Jurkat, Clone E6-1 (cell line): ENCODE data around the gene IRS1.

Experiments used
- DNase-seq: peaks from one replicate; pipeline ENCODE4 v3.0.0-alpha.2; 2011; ENCODE audit warnings: low read depth, low spot score
- H3K4me3 ChIP-seq: 2 replicates; pipeline ENCODE4 v1.5.1; 2011; ENCODE audit warnings: mild to moderate bottlenecking, low read length, control low read depth, moderate library complexity

The IRS1 gene

DNA sequence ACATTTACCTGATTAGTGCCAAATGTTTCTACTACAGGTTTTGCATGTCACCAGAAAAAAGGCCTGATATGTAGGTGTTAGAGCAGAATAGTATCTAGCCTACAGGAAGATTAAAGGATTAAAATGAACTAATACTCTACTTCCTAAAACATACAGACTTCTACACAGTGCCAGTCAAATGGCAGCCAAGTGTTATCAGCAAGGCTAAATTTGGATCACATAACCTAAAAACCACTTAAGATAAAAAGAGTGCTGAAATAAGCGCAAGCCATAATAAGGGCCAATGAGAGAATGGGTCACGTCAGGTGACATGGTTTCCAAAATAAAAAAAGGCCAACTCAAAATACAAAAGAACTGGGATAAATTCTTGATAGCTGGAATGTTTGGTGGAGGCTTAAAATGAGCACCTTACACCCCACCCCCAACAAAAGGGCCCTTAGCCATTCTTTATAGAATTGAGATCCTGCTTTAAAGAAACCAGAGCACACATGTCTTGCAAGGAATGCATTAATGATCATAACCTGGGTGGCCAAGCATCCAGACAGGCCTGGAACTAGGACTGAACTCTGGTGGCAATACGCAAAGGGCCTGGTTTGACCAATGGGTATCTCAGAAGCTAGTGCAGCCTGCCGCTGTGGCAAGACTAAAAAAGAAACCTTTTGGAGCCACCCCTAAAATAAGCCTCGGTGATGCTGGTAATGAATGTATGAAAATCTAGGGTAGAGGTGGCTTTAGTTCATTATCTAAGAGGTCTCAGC lies 32.4 kb downstream of the IRS1 start:
- H3K4me3 ChIP-seq = no peak overlapping the region
- no peak for DNase-seq

DNA sequence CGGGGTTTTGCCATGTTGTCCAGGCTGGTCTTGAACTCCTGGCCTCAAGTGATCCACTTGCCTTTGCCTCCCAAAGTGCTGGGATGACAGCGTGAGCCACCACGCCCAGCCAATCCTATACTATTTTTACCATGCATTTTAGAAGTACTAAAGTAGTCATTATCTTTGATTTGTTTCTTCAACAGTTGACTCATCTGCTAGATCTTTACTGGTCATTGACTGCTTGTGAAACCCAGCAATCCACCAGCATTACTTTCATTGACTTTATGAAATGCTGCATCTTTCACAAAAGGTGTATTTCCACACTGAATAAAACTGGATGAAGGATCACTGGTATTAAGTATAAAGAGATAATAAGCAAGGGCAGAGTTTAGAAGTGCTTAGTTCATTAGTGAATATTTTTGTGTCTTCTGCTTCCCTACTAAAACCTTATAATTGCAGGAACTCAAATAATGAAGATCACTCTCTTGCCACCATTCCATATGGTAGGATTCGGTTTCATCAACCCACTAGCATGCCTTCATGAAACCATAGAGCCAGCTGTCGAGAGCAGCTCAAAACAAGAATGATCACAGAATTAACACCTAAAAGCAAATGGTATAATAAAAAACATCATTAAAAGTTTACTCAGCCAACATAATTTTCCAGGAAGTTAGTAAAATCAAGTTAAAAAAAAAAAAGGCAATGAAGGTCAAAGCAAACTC lies 33.1 kb downstream of the IRS1 start:
- DNase-seq = no peak
- no peak overlapping the region for H3K4me3 ChIP-seq

- DNase-seq = no peak
- H3K4me3 ChIP-seq = no peak overlapping the region
These were observed 36.3 kb downstream of the IRS1 start for GRCh38 chr2:226763320-226763719.

DNA sequence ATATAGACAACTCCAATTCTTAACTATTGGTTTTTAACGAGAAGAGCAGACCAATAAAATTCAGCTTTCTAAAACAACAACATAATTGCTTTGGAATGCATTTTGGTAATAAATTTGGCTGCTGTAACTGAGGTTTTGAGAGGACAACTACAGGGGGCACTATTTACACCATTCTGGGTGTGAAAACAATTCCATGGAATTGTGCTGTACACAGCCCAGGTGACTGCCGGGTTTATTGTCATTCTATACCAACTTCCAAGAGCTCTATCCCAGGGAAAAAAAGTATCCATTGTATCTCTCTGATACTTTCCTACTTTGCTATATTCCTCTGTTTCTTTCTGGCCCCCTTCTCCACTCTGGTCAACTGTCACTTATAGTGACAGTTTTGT lies 38.4 kb downstream of the IRS1 start:
- no peak for DNase-seq
- no peak overlapping the region for H3K4me3 ChIP-seq

DNA sequence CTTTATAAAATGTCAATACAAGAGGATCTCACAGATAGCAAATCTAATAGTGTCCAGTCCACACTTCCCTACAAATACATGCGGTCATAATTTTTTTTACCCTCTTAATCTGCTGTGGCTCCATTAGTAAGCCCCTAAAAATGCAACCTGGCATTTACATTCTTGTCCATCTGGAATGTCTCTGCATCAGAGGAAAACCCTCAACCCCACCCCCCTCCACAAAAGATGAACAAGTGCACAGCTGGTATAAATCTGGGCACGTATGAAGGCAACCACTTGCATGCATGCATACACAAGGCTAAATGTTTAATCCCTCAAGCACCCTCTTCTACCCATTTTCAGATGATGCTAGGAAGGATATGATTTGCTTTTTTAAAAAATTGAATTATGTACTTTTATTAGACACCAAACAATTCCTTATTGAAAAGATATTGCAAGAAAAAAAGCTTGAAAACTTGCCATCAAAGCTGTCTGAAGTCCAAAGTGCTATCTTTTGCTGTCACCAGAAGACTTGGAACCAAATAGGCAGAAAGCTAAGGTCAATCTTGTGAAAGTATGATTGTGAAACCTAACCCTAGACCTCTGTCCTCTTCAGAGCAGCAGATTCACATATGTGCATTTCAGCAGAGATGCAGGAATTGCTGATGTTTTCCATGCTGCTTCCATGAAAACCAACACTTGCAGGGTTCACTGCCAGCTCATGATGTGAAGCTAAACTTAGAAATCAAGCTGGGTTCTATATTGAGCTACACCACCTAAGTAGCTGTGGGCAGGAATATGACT lies 39.0 kb downstream of the IRS1 start:
- no peak for DNase-seq
- no peak overlapping the region for H3K4me3 ChIP-seq

- no peak overlapping the region for H3K4me3 ChIP-seq
- DNase-seq = no peak
These were observed 39.9 kb downstream of the IRS1 start for GRCh38 chr2:226759768-226760167.

- H3K4me3 ChIP-seq = no peak overlapping the region
- DNase-seq = no peak
These were observed 40.5 kb downstream of the IRS1 start for GRCh38 chr2:226758921-226759640.

GRCh38 chr2:226756131-226756530 lies 43.5 kb downstream of the IRS1 start:
- H3K4me3 ChIP-seq = no peak overlapping the region
- DNase-seq = no peak

GRCh38 chr2:226755631-226756030 lies 44.0 kb downstream of the IRS1 start:
- DNase-seq = no peak
- H3K4me3 ChIP-seq = no peak overlapping the region

- H3K4me3 ChIP-seq = no peak overlapping the region
- DNase-seq = no peak
These were observed 44.6 kb downstream of the IRS1 start for GRCh38 chr2:226754821-226755604.

DNA sequence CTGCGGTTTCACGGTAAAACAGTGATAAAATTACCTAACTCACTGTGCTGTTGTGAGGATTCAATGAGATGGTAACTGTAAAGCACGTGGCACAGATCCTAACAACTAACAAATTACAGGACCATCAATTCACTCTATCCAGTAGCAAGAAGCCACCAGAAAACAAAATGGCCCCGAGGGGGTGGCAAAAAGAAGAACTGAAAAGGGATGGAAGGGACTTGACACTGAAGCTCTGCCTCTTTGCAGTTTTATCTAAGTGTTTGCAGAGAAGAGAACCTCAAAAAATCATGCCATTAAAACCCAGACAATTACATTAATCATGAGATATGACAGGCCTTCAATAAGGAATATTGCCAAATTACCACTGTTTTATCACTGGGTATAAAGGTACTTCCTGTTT lies 46.7 kb downstream of the IRS1 start:
- no peak overlapping the region for H3K4me3 ChIP-seq
- no peak for DNase-seq

- DNase-seq = no peak
- no peak overlapping the region for H3K4me3 ChIP-seq
These were observed 52.3 kb downstream of the IRS1 start for GRCh38 chr2:226747288-226747687.

DNA sequence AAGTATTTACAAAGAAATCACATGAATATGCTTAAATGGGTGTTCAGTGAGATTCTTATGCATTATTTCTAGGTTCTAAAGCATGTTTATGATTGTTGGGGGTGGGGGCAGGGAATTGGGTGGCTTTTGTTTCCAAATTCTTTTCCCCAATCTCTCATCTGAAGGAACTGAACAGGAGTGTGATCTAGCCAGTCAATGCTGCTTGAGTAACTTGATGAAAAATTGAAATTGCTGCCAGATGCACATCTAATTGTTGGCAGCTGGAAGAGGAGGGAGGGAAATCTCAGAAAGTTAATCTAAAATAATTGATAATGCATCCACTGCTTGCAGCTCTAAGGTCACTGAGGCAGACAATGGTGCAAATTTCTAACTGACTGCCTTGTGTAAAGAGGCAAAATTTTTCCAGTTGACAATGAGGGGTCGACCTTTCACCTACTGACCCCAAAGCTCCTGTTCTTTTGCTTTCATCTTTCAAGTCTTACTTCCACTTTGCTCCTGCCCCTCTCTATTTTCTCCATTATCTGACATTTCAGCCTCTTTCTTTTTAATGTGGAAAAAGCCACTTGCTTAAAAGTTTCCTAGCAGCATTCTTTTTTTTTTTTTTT lies 53.3 kb downstream of the IRS1 start:
- no peak overlapping the region for H3K4me3 ChIP-seq
- no peak for DNase-seq

GRCh38 chr2:226743915-226744314 lies 55.7 kb downstream of the IRS1 start:
- DNase-seq = no peak
- no peak overlapping the region for H3K4me3 ChIP-seq

DNA sequence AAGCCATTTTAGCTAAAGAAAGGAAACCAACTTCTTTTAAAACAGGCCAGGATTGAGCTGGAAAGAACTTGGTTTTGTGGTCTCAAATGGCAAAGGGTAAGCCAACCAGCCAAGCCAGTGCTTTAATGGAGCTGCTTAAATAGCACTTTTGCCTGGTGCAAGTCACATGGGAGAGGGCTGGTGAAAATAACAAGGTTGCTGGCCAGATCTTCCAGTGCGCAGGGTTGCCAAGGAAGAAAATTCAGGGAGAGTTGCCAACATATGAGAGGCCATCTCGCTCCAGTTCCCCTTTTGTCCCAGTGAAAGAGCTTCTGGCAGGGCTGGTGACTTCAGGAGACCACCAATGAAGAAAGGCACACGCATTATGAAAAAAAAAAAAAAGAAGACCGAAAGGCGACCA lies 57.3 kb downstream of the IRS1 start:
- H3K4me3 ChIP-seq = no peak overlapping the region
- no peak for DNase-seq

GRCh38 chr2:226740039-226740648 lies 59.5 kb downstream of the IRS1 start:
- no peak for DNase-seq
- no peak overlapping the region for H3K4me3 ChIP-seq

GRCh38 chr2:226739545-226740030 lies 60.0 kb downstream of the IRS1 start:
- DNase-seq = no peak
- no peak overlapping the region for H3K4me3 ChIP-seq
